Left ventricle myocardium inferior (tissue), 1 donor: Measurements from ENCODE around the gene TMEM63A. TPM values are rescaled to one million over a fixed set of nuclear protein-coding genes. Genes with fewer than 3 reads are reported as not detected.
A peak's percentile ranks its signal among the peaks of the same experiment; 100 is the strongest.
"Not testable (repeated sequence)": the region's sequence is repeated elsewhere in the genome, so short reads cannot be mapped to it uniquely, and the experiment has no call there.

ENCODE experiments used
- DNase-seq: peaks from one replicate; pipeline ENCODE4 v3.0.0-alpha.2; 2020
- H3K27ac ChIP-seq: fragments of 200-600 bp; replicated peaks from 2 replicates; pipeline ENCODE4 v1.8.0; 2021
- H3K27me3 ChIP-seq: fragments of 200-600 bp; 2 replicates; pipeline ENCODE4 v1.8.0; 2021; ENCODE audit warnings: low read depth
- H3K36me3 ChIP-seq: fragments of 200-600 bp; 2 replicates; pipeline ENCODE4 v1.8.0; 2021
- H3K4me1 ChIP-seq: fragments of 200-600 bp; 2 replicates; pipeline ENCODE4 v1.8.0; 2021
- H3K4me3 ChIP-seq: fragments of 200-600 bp; 2 replicates; pipeline ENCODE4 v1.8.0; 2021; ENCODE audit warnings: mild to moderate bottlenecking, moderate library complexity
- H3K9me3 ChIP-seq: fragments of 200-600 bp; replicated peaks from 2 replicates; pipeline ENCODE4 v1.8.0; 2021
- intact Hi-C: fragments of 100-400 bp; cut with micrococcal nuclease; formaldehyde crosslinking; loops from one replicate; pipeline ENCODE4 v1.11.0; 2022
- microRNA-seq: library from miRNA; unstranded; fragments of <30 nt; microRNA quantifications from one replicate; pipeline ENCODE4 v1.2.0, GENCODE V29; 2020
- total RNA-seq: library from RNA; stranded (reverse); fragmentation: NEBNext Ultra II Directional; extraction: Animal tissue kit (Norgen Biotek cat#: 25700); gene quantifications from one replicate; pipeline ENCODE4 v1.2.1, GENCODE V29; 2021
- TF ChIP-seq, protein P1 (sequence below): fragments of 200-600 bp; IDR thresholded peaks from 2 replicates; pipeline ENCODE4 v1.8.0; 2021; ENCODE audit warnings: antibody characterized with exemption, mild to moderate bottlenecking, borderline replicate concordance
- donor health status: DM: no; HTN: yes; CAD: no; lungs with severe emphysema.

The TMEM63A gene
- total RNA-seq, 1 donor from 2014 or later: 30.4 TPM

DNA sequence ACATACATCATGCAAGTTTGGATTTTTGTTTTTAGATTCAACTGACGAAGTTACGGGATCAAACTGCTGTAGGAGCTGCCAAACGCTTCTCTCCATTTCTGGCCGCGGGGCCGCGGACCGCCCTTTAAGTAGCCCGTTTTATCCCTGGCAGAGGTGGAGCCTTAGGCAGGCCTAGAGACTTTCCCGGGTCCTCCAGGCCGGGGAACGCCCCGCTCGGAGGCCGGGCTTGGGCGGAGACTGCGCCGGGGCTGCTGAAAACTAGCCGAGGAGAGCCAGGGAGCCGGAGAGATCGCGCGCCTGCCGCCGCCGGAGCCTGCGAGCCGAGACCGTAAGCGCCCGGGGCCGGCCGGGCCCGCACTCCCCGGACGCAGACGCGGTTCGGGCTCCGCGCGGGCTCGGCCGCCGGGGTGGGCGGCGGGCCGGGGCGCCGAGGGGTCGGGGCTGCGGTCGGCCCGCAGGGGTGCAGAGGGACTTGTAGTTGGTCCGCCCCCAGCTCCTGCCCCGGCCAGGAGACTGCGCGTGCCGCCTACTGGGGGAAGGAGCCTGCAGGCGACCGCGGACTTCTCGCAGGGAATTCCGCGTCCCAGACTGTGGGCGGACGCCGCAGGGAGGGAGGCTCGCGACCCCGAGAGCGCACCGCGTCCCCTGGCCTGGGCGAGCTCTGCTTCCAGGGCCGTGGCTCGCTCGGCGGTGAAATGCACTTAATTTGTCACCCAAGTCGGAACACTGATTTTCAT is 72.2 kb downstream of the TMEM63A start, which contains the start of gene EPHX1:
EPHX1 (plus strand) TSS at position 283 of the 737 bp plus-strand sequence. CDS start 18,606 bp downstream, outside the sequence.
- Histone ChIP-seq H3K36me3 (no peaks in the 10 kb centered on the region), H3K27me3 (no peaks in the 10 kb centered on the region), H3K4me3 (peak within 1 kb of the TSS; percentile 90), H3K9me3 (no peaks in the 10 kb centered on the region), H3K27ac (peak within 1 kb of the TSS; percentile 95), H3K4me1 (peaks cover 52% of the 10 kb centered on the region)
- peak; percentile 94 for DNase-seq
- TF ChIP-seq, protein P1, sequence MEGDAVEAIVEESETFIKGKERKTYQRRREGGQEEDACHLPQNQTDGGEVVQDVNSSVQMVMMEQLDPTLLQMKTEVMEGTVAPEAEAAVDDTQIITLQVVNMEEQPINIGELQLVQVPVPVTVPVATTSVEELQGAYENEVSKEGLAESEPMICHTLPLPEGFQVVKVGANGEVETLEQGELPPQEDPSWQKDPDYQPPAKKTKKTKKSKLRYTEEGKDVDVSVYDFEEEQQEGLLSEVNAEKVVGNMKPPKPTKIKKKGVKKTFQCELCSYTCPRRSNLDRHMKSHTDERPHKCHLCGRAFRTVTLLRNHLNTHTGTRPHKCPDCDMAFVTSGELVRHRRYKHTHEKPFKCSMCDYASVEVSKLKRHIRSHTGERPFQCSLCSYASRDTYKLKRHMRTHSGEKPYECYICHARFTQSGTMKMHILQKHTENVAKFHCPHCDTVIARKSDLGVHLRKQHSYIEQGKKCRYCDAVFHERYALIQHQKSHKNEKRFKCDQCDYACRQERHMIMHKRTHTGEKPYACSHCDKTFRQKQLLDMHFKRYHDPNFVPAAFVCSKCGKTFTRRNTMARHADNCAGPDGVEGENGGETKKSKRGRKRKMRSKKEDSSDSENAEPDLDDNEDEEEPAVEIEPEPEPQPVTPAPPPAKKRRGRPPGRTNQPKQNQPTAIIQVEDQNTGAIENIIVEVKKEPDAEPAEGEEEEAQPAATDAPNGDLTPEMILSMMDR: peak; percentile 63
- intact Hi-C loops: loop anchor here (5.0 kb wide), 1 partner anchor 33 kb away; the partner anchor contains the start of gene SRP9

DNA sequence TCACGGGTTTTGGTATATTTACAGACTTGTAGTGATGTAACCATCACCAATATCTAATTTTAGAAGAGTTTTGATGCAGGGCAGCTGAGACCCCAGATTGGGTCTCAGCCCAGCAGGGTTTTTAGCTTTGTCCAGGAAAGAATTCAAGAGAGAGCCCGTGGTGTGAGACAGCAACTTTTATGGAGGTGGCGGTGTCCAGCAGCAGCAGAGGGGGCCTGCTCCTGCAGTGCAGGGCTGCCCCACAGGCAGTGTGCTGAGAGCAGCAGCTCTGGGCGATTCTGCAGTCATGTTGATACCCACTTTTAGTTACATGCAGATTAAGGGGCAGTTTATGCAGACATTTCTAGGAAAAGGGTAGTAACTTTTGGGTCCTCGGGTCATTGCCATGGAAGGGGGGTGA is 74.0 kb downstream of the TMEM63A start:
- intact Hi-C loops: no loop called here
- H3K4me3 ChIP-seq: no peak overlapping the region

DNA sequence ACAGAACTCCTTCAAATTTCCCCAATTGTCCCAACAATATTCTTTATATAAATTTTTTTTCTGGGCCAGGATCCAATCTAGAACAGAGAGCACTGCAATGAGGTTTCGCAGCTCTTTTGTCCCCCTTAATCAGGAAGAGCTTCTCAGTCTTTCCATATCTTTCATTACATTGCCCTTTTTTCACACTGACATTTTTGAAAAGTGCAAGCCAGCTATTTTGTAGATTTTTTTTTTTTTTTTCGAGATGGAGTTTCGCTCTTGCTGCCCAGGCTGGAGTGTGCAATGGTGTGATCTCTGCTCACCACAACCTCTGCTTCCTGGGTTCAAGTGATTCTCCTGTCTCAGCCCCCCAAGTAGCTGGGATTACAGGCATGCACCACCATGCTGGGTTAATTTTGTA is 75.4 kb downstream of the TMEM63A start:
- DNase-seq, intact Hi-C loops, H3K27ac ChIP-seq, H3K9me3 ChIP-seq, H3K4me3 ChIP-seq, H3K27me3 ChIP-seq, H3K36me3 ChIP-seq: not testable (repeated sequence)
- peaks cover 19% of the 10 kb centered on the region for H3K4me1 ChIP-seq

More for the DNA sequence above, 74.0 kb downstream of the TMEM63A start:
- no peaks in the 10 kb centered on the region for H3K36me3 ChIP-seq
- peaks cover 33% of the 10 kb centered on the region for H3K4me1 ChIP-seq
- no peak overlapping the region for H3K27ac ChIP-seq
- H3K9me3 ChIP-seq: no peaks in the 10 kb centered on the region
- H3K27me3 ChIP-seq: no peaks in the 10 kb centered on the region
- TF ChIP-seq, protein P1: no peak
- no peak for DNase-seq

DNA sequence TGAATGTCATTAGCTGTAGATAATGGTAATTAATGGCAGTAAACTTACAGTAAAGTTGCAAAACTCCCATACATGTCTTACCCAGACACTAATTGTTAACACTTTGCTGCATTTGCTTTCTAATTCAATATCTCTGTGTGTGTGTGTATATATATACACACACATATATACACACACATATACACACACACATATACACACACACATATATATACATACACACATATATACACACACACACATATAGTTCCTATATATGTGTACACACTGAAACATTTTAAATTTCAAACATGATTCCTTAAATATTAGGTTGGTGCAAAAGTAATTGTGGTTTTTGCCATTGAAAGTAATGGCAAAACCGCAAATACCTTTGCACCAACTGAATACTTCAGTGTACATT is 75.9 kb downstream of the TMEM63A start:
- Histone ChIP-seq H3K27me3 (no peaks in the 10 kb centered on the region), H3K4me3 (no peak overlapping the region), H3K4me1 (peaks cover 14% of the 10 kb centered on the region), H3K27ac (no peak overlapping the region), H3K36me3 (no peaks in the 10 kb centered on the region), H3K9me3 (no peaks in the 10 kb centered on the region)
- TF ChIP-seq, protein P1: no peak
- intact Hi-C loops: no loop called here
- DNase-seq: no peak

DNA sequence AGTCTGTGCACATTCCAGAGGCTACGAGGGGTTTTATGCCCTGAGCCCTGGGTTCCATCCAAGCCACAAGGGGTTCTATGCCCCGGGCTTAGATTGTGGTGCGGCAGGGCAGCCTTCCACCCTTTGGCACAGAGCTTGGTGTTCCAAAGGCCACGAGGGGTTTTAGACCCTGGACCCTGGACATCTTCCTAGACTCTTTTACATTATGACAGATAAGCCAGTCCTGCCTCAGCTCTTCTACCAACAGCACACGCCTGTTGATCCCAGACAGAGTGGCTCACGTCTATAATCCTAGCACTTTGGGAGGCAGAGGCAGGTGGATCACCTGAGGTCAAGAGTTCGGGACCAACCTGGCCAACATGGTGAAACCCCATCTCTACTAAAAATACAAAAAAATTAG is 81.0 kb downstream of the TMEM63A start:
- H3K36me3 ChIP-seq, H3K27ac ChIP-seq, intact Hi-C loops, H3K27me3 ChIP-seq, DNase-seq, H3K4me1 ChIP-seq, H3K4me3 ChIP-seq, H3K9me3 ChIP-seq: not testable (repeated sequence)

DNA sequence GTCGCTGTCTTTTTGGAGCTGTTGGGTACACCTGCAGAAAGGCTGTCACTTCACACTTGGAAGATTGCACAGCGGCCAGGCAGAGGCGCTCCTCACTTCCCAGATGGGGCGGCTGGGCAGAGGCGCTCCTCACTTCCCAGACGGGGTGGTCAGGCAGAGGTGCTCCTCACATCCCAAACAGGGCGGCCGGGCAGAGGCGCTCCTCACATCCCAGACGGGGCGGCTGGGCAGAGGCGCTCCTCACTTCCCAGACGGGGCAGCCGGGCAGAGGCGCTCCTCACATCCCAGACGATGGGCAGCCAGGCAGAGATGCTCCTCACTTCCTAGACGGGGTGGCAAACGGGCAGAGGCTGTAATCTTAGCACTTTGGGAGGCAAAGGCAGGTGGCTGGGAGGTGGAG is 86.1 kb downstream of the TMEM63A start:
- H3K4me1 ChIP-seq: not testable (repeated sequence)
- intact Hi-C loops: loop anchor here (10.0 kb wide), 1 partner anchor 179 kb away; no protein-coding TSS in a partner anchor

More for the DNA sequence above, 86.1 kb downstream of the TMEM63A start:
- not testable (repeated sequence) for H3K27ac ChIP-seq, H3K27me3 ChIP-seq, H3K9me3 ChIP-seq, DNase-seq, H3K4me3 ChIP-seq
- peaks cover 10% of the 10 kb centered on the region for H3K36me3 ChIP-seq

Small RNAs within 50 kb of the gene (microRNA-seq; reads per million reads assigned to microRNA genes)
- not detected for gene MIR6741

Other genes starting within 250 kb of the TMEM63A start
- gene ENAH, start 229.3 kb downstream of the TMEM63A start, total RNA-seq: 78.6 TPM
- 205 TPM for gene SRP9, start 104.6 kb downstream of the TMEM63A start, total RNA-seq
- 49.7 TPM for gene EPHX1, start 72.3 kb downstream of the TMEM63A start, total RNA-seq
- 0.55 TPM for gene LEFTY1, start 6.8 kb upstream of the TMEM63A start, total RNA-seq
- 64.0 TPM for gene PYCR2, start 41.9 kb upstream of the TMEM63A start, total RNA-seq
- 0.69 TPM for gene LEFTY2, start 58.8 kb upstream of the TMEM63A start, total RNA-seq
- 11.3 TPM for gene SDE2, start 117.0 kb upstream of the TMEM63A start, total RNA-seq
- 324 TPM for gene H3-3A, start 180.3 kb upstream of the TMEM63A start, total RNA-seq